C4-2B (cell line): ENCODE results near the gene RCOR1.
"Not testable (repeated sequence)": the region's sequence is repeated elsewhere in the genome, so short reads cannot be mapped to it uniquely, and the experiment has no call there.

Experiments used
- H3K27ac ChIP-seq: fragments of 450-650 bp; 2 replicates; pipeline ENCODE4 v1.5.1; 2017
- CTCF ChIP-seq: fragments of 450-650 bp; conservative IDR thresholded peaks from 2 replicates; pipeline ENCODE4 v1.5.1; 2017; ENCODE audit warnings: mild to moderate bottlenecking
- ZFX ChIP-seq: fragments of 450-650 bp; IDR thresholded peaks from 2 replicates; pipeline ENCODE4 v1.6.1; 2017

RCOR1 gene

GRCh38 chr14:102760496-102761193, 168.2 kb downstream of the RCOR1 start:
- no peak overlapping the region for H3K27ac ChIP-seq
- no peak for TF ChIP-seq ZFX
- no peak for TF ChIP-seq CTCF

GRCh38 chr14:102761206-102761605, 168.8 kb downstream of the RCOR1 start:
- no peak overlapping the region for H3K27ac ChIP-seq
- TF ChIP-seq ZFX (no peak), CTCF (no peak)

GRCh38 chr14:102764220-102764671, 171.8 kb downstream of the RCOR1 start:
- no peak overlapping the region for H3K27ac ChIP-seq
- no peak for TF ChIP-seq CTCF
- no peak for TF ChIP-seq ZFX

- not testable (repeated sequence) for H3K27ac ChIP-seq
Observed at GRCh38 chr14:102765770-102766169, 173.3 kb downstream of the RCOR1 start.

GRCh38 chr14:102768223-102769048, 176.0 kb downstream of the RCOR1 start:
- H3K27ac ChIP-seq: no peak overlapping the region
- TF ChIP-seq ZFX (no peak), CTCF (no peak)

- no peak overlapping the region for H3K27ac ChIP-seq
- TF ChIP-seq ZFX (no peak), CTCF (no peak)
Observed at GRCh38 chr14:102769049-102769327, 176.5 kb downstream of the RCOR1 start.

- TF ChIP-seq CTCF (no peak), ZFX (no peak)
- H3K27ac ChIP-seq: no peak overlapping the region
Observed at GRCh38 chr14:102770147-102771123, 178.0 kb downstream of the RCOR1 start.
